Activated CD8-positive, alpha-beta T cell treated with anti-CD3 and anti-CD28 coated beads for 36 hours (primary cell): ENCODE measurements around the gene GGCX. TPM values are rescaled to one million over a fixed set of nuclear protein-coding genes. Genes with fewer than 3 reads are reported as not detected.

ENCODE experiments used
- ATAC-seq: fragments of 200-7000 bp; cut with Tn5 transposase; one replicate; pipeline ENCODE4 v1.10.0; 2021; ENCODE audit warnings: mild to moderate bottlenecking, moderate library complexity
- CTCF ChIA-PET: fragments of 350-600 bp; sonication (Branson Sonifier 250); formaldehyde crosslinking; loops from one replicate; lab custom pipeline; 2021; ENCODE audit warnings: antibody characterized with exemption; lab: Charles Lee
- POLR2A ChIA-PET: fragments of 350-600 bp; sonication (Branson Sonifier 250); formaldehyde crosslinking; loops from one replicate; lab custom pipeline; 2021; ENCODE audit warnings: antibody characterized with exemption; lab: Charles Lee
- DNase-seq: peaks from one replicate; pipeline ENCODE4 v3.0.0-alpha.2; 2020
- H3K27ac Mint-ChIP-seq: one replicate; pipeline ENCODE4 v1.8.0; 2021; ENCODE audit warnings: mild to moderate bottlenecking, mixed read lengths
- H3K27me3 Mint-ChIP-seq: one replicate; pipeline ENCODE4 v1.8.0; 2021; ENCODE audit warnings: mixed read lengths
- H3K36me3 Mint-ChIP-seq: one replicate; pipeline ENCODE4 v1.8.0; 2021; ENCODE audit warnings: low read depth, mixed read lengths
- H3K4me1 Mint-ChIP-seq: one replicate; pipeline ENCODE4 v1.8.0; 2021; ENCODE audit warnings: low read depth, mixed read lengths
- H3K4me3 Mint-ChIP-seq: one replicate; pipeline ENCODE4 v1.8.0; 2021; ENCODE audit warnings: mild to moderate bottlenecking, moderate library complexity, mixed read lengths
- H3K9me3 Mint-ChIP-seq: one replicate; pipeline ENCODE4 v1.8.0; 2021; ENCODE audit warnings: mixed read lengths
- intact Hi-C: fragments of 100-400 bp; cut with micrococcal nuclease; formaldehyde crosslinking; loops from one replicate; pipeline ENCODE4 v1.10.0; 2022
- total RNA-seq, 2 experiments: library from RNA; stranded (reverse); gene quantifications; one replicate each; pipeline ENCODE4 v1.2.3, GENCODE V29; 2021
- TF ChIP-seq, protein P1 (sequence below): fragments of 200-600 bp; IDR thresholded peaks from one replicate; pipeline ENCODE4 v1.8.0; 2022; ENCODE audit warnings: antibody characterized with exemption, mild to moderate bottlenecking

Gene GGCX
- total RNA-seq, 2 experiments from 2014 or later: 14.6 to 16.7 TPM

- ChIA-PET CTCF (interaction anchor here (1.4 to 1.5 kb wide), 2 partner anchors 45 to 48 kb away, joined by 3 read pairs; no protein-coding TSS in a partner anchor), POLR2A (interaction anchor here (0.6 kb wide), 1 partner anchor 44 kb away, joined by 3 read pairs; no protein-coding TSS in a partner anchor)
- H3K4me3 Mint-ChIP-seq: no peak overlapping the region
- ATAC-seq (no peak), DNase-seq (no peak)
- H3K4me1 Mint-ChIP-seq: no peaks in the 10 kb centered on the region
- H3K27ac Mint-ChIP-seq: no peak overlapping the region
- H3K27me3 Mint-ChIP-seq: no peaks in the 10 kb centered on the region
- H3K9me3 Mint-ChIP-seq: no peaks in the 10 kb centered on the region
- intact Hi-C loops: no loop called here
- TF ChIP-seq, protein P1, sequence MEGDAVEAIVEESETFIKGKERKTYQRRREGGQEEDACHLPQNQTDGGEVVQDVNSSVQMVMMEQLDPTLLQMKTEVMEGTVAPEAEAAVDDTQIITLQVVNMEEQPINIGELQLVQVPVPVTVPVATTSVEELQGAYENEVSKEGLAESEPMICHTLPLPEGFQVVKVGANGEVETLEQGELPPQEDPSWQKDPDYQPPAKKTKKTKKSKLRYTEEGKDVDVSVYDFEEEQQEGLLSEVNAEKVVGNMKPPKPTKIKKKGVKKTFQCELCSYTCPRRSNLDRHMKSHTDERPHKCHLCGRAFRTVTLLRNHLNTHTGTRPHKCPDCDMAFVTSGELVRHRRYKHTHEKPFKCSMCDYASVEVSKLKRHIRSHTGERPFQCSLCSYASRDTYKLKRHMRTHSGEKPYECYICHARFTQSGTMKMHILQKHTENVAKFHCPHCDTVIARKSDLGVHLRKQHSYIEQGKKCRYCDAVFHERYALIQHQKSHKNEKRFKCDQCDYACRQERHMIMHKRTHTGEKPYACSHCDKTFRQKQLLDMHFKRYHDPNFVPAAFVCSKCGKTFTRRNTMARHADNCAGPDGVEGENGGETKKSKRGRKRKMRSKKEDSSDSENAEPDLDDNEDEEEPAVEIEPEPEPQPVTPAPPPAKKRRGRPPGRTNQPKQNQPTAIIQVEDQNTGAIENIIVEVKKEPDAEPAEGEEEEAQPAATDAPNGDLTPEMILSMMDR: no peak
- H3K36me3 Mint-ChIP-seq: no peaks in the 10 kb centered on the region
Measured at GRCh38 chr2:85503851-85504777, 57.2 kb downstream of the GGCX start.

DNA sequence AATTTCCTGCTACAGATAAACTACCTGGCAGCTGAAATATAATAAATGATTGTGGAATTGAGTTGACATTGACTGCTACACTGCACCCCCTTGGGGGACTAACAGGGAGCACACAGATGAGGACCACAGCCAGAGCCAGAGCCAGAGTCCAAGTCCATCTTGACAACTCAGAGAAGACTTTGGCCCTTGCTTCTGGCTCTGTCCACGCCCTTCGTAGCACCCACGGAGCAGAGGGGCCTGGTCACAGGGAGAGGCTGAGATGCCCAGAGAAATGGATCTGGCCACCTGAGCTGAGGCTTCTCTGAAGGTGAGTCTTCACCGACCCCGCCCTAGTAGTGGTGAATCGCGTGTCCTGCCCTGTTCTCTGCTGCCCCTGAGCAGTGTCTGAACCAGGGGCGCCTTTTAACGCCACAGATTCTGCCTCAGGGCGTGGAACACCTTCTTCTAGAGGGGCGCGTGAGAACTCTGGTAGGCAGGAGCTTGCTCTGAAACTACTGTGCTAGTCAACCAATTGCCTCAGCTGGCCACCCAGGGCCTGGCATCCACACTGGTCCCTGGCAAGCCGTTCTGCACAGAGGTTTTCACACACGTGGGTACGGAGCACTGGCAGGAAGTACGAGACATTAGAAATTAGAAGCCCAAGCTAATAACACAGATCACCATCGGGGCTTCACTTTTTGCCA is 58.0 kb downstream of the GGCX start:
- intact Hi-C loops: no loop called here
- H3K9me3 Mint-ChIP-seq: no peaks in the 10 kb centered on the region
- no peaks in the 10 kb centered on the region for H3K27me3 Mint-ChIP-seq
- ChIA-PET CTCF (interaction anchor here (1.2 to 1.5 kb wide), 3 partner anchors 46 to 83 kb away, joined by 3 to 4 read pairs (median 3); no protein-coding TSS in a partner anchor), POLR2A (no interaction called here)
- H3K4me1 Mint-ChIP-seq: no peaks in the 10 kb centered on the region
- H3K36me3 Mint-ChIP-seq: no peaks in the 10 kb centered on the region
- ATAC-seq: no peak
- TF ChIP-seq, protein P1: no peak
- H3K4me3 Mint-ChIP-seq: no peak overlapping the region
- no peak for DNase-seq
- H3K27ac Mint-ChIP-seq: no peak overlapping the region

DNA sequence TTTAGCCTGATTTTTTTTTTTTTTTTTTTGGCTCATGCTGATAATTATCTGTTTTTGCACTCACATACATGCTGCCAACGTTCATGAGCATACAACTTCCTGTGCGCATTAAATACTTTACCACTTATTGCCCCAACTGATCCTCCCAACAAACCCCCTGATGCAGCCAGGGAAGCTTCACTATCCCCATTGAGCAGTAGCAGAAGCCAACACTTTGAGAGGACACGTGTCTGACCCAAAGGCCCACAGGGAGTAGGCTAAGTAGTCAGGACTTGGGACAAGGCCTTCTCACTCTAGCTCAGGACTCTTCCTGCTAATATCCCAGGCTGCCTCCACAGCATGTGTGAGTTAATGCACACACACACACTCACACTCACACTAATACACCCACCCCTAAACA is 58.6 kb downstream of the GGCX start:
- no peak overlapping the region for H3K4me3 Mint-ChIP-seq
- no peak for DNase-seq
- POLR2A ChIA-PET: no interaction called here
- H3K9me3 Mint-ChIP-seq: no peaks in the 10 kb centered on the region
- no peaks in the 10 kb centered on the region for H3K36me3 Mint-ChIP-seq
- intact Hi-C loops: no loop called here
- TF ChIP-seq, protein P1: no peak
- CTCF ChIA-PET: interaction anchor here (1.2 kb wide), 1 partner anchor 83 kb away, joined by 4 read pairs; no protein-coding TSS in a partner anchor
- H3K27me3 Mint-ChIP-seq: no peaks in the 10 kb centered on the region
- no peak for ATAC-seq
- no peaks in the 10 kb centered on the region for H3K4me1 Mint-ChIP-seq
- H3K27ac Mint-ChIP-seq: no peak overlapping the region

- Mint-ChIP-seq H3K27me3 (no peaks in the 10 kb centered on the region), H3K4me1 (no peaks in the 10 kb centered on the region), H3K36me3 (no peaks in the 10 kb centered on the region), H3K27ac (no peak overlapping the region), H3K9me3 (no peaks in the 10 kb centered on the region), H3K4me3 (no peak overlapping the region)
- TF ChIP-seq, protein P1: no peak
- POLR2A ChIA-PET: interaction anchor here (0.8 to 0.9 kb wide), 2 partner anchors 20 to 73 kb away, joined by 3 to 4 read pairs; no protein-coding TSS in a partner anchor
- CTCF ChIA-PET: interaction anchor here (1.2 kb wide), 1 partner anchor 10 kb away, joined by 4 read pairs; no protein-coding TSS in a partner anchor
- intact Hi-C loops: no loop called here
- ATAC-seq (no peak), DNase-seq (no peak)
Measured at GRCh38 chr2:85501248-85501647, 60.0 kb downstream of the GGCX start.
